Lower lobe of right lung (tissue), 2 donors: Measurements from ENCODE around the gene FUNDC1. TPM values are rescaled to one million over a fixed set of nuclear protein-coding genes. Genes with fewer than 3 reads are reported as not detected.

Experiments
- ATAC-seq, 2 donors: fragments of 200-7000 bp; cut with Tn5 transposase; one replicate each; pipeline ENCODE4 v1.9.1; 2020 to 2022; ENCODE audit warnings: mild to moderate bottlenecking in 2 of 2, moderate library complexity in 2 of 2
- DNase-seq: peaks from one replicate; pipeline ENCODE4 v3.0.0-alpha.2; 2020
- H3K27ac ChIP-seq: fragments of 200-600 bp; one replicate; pipeline ENCODE4 v1.8.0; 2022
- H3K27me3 ChIP-seq: fragments of 200-600 bp; one replicate; pipeline ENCODE4 v1.8.0; 2022; ENCODE audit warnings: low read depth
- H3K36me3 ChIP-seq: fragments of 200-600 bp; one replicate; pipeline ENCODE4 v1.8.0; 2022; ENCODE audit warnings: mild to moderate bottlenecking
- H3K4me1 ChIP-seq: fragments of 200-600 bp; one replicate; pipeline ENCODE4 v1.8.0; 2022
- H3K4me3 ChIP-seq: fragments of 200-600 bp; one replicate; pipeline ENCODE4 v1.8.0; 2022; ENCODE audit warnings: mild to moderate bottlenecking
- H3K9me3 ChIP-seq: fragments of 200-600 bp; one replicate; pipeline ENCODE4 v1.8.0; 2022
- CTCF ChIP-seq: fragments of 200-600 bp; IDR thresholded peaks from one replicate; pipeline ENCODE4 v1.8.0; 2022; ENCODE audit warnings: antibody characterized with exemption, mild to moderate bottlenecking
- intact Hi-C: fragments of 100-400 bp; cut with DNase I; formaldehyde crosslinking; loops from one replicate; pipeline ENCODE4 v1.11.0; 2022
- total RNA-seq: library from RNA; stranded (reverse); fragmentation: NEBNext Ultra II Directional; extraction: Animal tissue kit (Norgen Biotek cat#: 25700); gene quantifications from one replicate; pipeline ENCODE4 v1.2.1, GENCODE V29; 2021
- donor health status: DM: no; HTN: yes; CAD: no; lungs with severe emphysema.

Gene FUNDC1
- total RNA-seq, 1 donor from 2014 or later = 9.1 TPM

- Histone ChIP-seq H3K4me3 (no peak overlapping the region), H3K36me3 (no peaks in the 10 kb centered on the region), H3K27me3 (no peaks in the 10 kb centered on the region), H3K27ac (no peak overlapping the region), H3K4me1 (no peaks in the 10 kb centered on the region), H3K9me3 (no peaks in the 10 kb centered on the region)
- ATAC-seq = no peak
- TF ChIP-seq CTCF = no peak
- DNase-seq = no peak
- intact Hi-C loops = no loop called here
These were observed 62.1 kb downstream of the FUNDC1 start for GRCh38 chrX:44480591-44480990.

GRCh38 chrX:44474410-44474809, 68.2 kb downstream of the FUNDC1 start:
- H3K27ac ChIP-seq = no peak overlapping the region
- ATAC-seq (no peak), DNase-seq (no peak)
- no peaks in the 10 kb centered on the region for H3K4me1 ChIP-seq
- TF ChIP-seq CTCF = no peak
- intact Hi-C loops = no loop called here
- H3K36me3 ChIP-seq = no peaks in the 10 kb centered on the region
- no peak overlapping the region for H3K4me3 ChIP-seq
- no peaks in the 10 kb centered on the region for H3K27me3 ChIP-seq
- no peaks in the 10 kb centered on the region for H3K9me3 ChIP-seq

Other genes starting within 250 kb of the FUNDC1 start
- gene EFHC2, start 199.2 kb downstream of the FUNDC1 start, total RNA-seq = 2.5 TPM